Measurements from ENCODE around the gene GRID1.
"Not testable (repeated sequence)": the region's sequence is repeated elsewhere in the genome, so short reads cannot be mapped to it uniquely, and the experiment has no call there.

- not testable (repeated sequence) for TF ChIP-seq POLR2AphosphoS5, TAF1, POLR2A, SPI1 (IDR thresholded peaks at IDR 0.05; ENCODE audit: low read depth, low read length)
Measured at GRCh38 chr10:86076497-86076896, 290.1 kb downstream of the GRID1 start.

All from GM12891 (cell line).